Hematopoietic multipotent progenitor cell treated with erythropoietin and hydrocortisone succinate and interleukin-3 and kit ligand, for 4 days (in vitro differentiated cells): ENCODE measurements around the gene CLDN7.

Experiments used
- DNase-seq: peaks from one replicate; pipeline ENCODE4 v3.0.0-alpha.2; 2015

The CLDN7 gene

DNA sequence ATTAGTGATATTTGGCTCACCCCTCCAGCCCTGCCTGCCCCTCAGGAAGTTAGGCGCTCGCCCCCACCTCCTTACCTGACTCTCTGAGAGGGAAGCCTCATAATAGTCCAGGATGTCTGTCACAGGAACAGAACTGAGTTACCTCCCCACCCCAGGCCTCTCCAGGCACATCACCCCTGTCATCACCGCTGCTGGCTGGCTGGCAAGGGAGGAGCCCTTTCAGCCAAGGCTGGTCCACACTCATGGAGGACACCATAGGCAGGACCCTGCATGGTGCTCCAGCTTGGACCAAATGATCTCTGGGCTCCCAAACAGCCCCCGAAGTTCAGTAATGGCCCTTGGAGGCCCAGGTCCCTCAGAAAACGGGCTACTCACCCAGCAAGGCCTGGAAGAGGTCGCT is 44.1 kb downstream of the CLDN7 start:
- DNase-seq, result no peak

DNA sequence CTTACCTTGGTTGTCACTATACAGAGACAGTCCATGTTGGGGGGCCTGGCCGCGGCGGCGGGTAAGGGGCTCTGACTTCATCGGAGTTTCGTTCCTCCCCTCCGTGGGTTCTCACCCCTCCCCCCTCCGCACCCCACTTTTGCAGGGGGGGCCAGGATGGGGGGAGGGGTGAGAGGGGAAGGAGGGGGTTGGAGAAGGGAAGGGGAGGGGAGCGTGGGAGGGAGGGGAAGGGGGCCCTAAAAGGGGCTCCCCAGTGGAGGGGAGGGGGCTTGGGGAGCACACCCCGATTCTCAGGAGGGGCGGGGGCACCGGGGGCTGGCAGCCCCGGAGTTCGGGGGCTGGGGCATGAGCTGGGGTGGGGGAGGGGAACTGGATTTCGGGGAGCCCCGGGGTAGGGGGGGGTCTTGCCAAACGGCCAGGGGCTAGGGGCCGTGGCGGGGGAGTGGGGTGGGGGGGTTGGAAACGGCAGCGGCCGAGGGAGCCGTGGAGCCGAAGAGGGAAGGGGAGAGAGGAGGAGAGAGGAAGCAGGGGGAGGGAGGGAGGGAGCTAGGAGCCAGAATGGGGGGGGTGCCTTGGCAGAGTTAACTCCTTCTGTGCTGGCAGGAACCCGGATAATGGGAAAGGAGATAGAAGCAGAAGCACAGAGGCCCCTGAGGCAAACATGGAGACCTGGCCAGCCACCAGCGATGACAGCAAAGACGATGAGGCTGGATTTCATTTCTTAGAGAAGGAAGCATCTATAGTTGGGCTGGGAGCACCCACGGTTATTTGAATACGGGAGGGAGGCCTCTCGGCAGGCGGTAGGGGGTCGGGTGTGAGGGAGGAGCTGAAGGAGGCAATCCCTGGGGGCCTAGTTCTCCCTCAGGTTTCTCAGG is 44.9 kb downstream of the CLDN7 start:
- DNase-seq, result peak; percentile 90

DNA sequence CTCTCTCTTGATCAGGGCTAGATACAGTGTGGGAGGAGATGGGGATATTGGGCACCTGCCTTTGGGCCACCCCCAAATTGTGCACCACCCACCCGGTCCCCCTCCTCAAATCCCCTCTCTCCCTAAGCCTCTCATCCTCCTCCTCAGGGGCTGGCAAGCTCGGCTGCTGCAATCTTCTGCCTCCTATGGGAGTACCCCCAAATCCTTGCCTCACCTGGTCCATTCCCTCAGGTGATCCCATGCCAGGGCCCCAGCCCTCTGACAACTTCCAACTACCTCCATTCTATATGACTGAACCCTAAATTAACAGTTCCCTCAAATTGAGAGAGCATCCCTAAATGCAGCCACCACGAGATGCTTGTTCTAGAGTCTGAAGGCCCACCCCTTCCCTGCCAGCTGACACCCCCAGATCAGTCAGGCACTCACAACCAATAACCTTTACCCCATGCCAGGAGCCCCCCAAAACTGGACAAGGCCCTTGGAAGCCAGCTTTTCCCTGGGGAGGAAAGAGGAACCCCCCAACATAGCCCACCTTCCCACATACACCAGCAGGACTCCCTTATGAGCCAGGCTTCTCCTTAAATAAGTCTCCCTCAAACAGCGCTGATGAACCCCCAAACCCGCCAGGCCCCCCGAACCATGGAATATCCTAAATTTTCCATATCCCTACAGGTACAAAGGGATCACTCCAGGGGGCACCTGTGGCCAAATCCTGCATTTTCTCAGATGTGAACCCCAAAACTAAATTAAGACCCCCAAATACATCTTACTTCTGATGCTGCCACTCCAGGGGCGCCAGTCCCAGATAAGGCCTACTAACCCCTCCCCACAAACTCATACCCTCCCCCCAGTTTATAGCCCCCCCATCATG is 45.8 kb downstream of the CLDN7 start:
- no peak for DNase-seq

DNA sequence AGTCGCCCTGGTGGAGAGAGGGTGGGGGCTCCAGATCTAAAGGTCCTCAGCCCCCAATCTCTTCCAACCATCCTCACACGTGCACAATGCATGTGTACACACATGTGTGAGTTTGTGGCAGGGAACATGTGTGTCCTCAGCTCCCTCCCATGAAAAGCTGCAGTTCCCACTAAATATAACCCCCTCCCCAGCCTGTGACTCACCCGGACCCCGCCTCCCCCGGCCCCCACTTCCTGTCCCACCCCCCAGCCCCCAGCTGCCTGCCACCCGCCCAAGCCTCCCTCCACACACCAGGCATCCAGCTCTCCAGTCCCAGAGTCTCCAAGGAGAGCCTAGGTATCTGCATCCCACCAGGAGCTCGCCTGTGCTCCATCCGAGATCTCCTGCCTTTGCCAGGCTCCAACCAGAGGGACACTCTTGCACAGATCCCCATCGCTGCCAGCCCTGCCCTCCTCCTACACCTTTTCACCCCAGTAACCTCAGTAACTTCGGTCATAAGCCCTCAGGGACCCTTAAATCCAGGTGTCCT is 46.6 kb downstream of the CLDN7 start:
- DNase-seq, result peak; percentile 49

DNA sequence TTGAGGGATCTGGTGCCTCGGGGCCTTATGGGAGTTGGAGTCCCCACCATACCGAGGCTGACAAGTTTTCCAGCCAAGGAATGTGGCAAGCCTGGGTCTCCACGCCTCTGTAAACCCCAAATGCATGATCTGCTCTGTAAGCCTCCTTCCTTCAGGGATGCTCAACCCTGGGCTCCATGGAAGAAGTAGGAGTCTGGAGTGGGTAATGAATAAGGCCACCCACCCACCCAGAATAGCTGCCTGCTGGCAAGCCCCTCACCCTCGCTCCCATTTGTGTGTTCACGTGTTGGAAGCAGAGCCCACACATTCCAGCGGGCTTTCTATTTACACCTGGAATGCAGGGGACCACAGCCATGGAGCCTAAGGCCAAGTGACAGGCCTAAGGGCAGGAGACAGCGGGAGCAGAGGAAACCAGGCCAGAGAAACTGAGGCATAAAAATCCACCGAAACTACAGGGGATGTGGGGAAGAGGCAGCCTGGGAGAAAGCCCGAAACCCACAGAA is 47.1 kb downstream of the CLDN7 start:
- DNase-seq, result no peak

DNA sequence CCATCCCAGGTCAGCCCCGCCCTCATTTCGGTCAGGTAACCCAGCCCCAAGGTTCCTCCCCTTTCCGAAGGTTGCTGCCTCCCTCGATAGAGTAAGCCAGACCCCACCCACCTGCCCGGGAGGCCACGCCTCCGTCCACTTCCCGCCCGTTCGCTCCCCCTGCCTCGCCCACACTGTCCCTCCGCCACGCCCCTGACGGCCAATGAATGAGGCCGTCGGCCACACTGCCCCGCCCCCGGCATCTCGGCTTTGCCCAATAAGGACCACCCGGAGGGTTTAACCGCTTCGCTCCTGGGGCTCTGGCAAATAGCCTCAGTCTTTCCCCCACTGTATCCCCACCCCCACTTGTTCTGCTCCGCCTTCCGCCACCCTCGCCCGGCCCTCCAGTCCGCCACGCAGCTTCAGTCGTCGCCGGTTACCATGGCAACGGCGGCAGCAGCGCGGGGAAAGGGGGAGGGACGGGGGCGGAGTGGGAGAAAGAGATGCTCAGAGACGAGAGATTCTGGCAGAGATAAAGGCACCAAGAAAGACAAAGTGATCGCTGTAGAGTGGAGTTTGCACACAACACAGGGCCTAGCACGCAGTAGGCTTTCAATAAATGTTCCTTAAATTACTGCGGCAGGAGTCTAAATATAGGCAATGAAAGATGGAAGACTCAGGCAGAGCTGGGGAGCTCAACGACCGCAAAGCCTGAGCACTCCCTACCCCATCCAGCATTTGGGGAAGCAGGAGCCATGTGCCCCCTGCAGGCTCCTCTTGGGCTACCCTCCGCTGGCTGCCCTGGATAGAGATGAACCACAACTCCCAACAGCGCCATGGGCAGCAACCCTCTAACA is 47.8 kb downstream of the CLDN7 start:
- DNase-seq, result peak; percentile 100

DNA sequence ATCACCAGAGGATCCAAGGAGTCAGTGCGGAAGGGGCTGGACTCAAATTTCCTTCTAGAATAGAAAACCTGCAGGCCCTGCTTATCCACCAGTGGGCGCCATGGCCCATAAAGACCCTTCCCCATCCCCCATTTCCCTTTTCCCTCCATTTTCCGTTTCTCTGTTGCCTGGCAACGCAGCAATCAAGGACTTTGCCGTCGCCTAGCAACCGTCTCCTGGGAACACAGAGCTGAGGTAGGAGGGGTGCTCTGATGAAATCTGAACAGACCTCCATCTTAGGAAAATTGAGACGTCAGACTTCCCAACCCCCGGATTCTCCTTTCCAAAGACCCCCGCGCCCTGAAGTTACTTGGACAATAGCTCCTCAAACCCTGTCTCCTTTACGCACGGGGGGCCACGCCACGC is 48.4 kb downstream of the CLDN7 start:
- DNase-seq, result peak; percentile 91

DNA sequence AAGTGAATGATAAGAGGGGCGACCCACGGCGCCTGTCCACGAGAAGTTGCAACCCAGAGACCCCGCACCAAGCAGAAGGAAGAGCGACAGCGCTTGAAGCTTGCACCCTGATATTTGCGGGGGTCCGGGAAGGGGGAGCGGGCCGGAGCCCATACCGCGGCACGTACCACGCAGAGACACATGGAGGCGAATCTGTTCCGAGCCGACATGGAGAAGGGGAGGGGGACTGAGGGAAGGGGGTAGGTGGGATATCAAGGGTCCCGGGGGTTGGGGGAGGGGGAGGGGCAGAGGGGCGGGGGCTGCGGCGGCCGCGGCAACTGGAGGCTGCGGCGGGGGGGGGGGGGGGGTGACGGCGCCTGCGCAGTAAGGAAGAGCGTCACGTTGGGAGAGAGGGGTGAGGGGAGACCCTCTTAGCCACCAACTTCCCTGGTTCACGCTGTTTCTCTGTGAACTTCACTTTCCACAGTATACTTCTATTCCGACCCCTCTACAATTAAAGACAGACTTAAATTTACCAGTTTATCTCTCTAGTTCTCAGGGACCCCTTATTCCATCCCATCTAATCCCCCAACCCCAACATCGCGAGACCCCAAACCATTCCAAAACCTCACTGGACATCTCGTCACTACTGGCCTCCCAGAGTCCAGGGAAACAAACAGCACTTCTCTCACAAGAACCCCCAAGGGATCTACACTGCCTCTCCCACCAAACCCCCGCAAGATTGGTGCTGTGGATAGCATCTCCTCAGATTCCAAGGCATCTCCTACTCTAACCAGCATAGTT is 50.6 kb downstream of the CLDN7 start:
- no peak for DNase-seq
